GM12878 (cell line): ENCODE measurements around the gene WHRN. TPM values are rescaled to one million over a fixed set of nuclear protein-coding genes. Genes with fewer than 3 reads are reported as not detected.

Experiments used
- BRCA1 ChIP-seq: IDR thresholded peaks from 2 replicates; pipeline ENCODE4 v1.6.1; 2011; ENCODE audit warnings: low read depth, low read length, improper control_type of control experiment
- CBX5 ChIP-seq: sonication (generic); IDR thresholded peaks from 2 replicates; pipeline ENCODE4 v1.6.1; 2016; ENCODE audit warnings: low read depth, moderate library complexity, mild to moderate bottlenecking, inconsistent platforms
- CHD1 ChIP-seq: IDR thresholded peaks from 2 replicates; pipeline ENCODE4 v1.6.1; 2012; ENCODE audit warnings: low read depth, low read length, improper control_type of control experiment
- FOS ChIP-seq: IDR thresholded peaks from 3 replicates; pipeline ENCODE4 v1.6.1; 2011; ENCODE audit warnings: borderline replicate concordance; ENCODE audit not compliant: insufficient read length; ENCODE audit errors: extremely low read depth
- JUND ChIP-seq: IDR thresholded peaks from 2 replicates; pipeline ENCODE4 v1.6.1; 2012; ENCODE audit warnings: low read depth, mild to moderate bottlenecking, low read length, improper control_type of control experiment, moderate library complexity
- MAX ChIP-seq: IDR thresholded peaks from 2 replicates; pipeline ENCODE4 v1.6.1; 2012; ENCODE audit warnings: low read depth, low read length, improper control_type of control experiment
- MEF2A ChIP-seq: IDR thresholded peaks from 2 replicates; pipeline ENCODE4 v1.6.1; 2011; ENCODE audit warnings: low read depth, mild to moderate bottlenecking, low read length, moderate library complexity; ENCODE audit not compliant: insufficient read depth
- NR2C1 ChIP-seq: fragments of 450-650 bp; IDR thresholded peaks from 2 replicates; pipeline ENCODE4 v1.6.1; 2017; ENCODE audit warnings: antibody characterized with exemption, mild to moderate bottlenecking, moderate library complexity
- POLR2A ChIP-seq: IDR thresholded peaks from 2 replicates; pipeline ENCODE4 v1.6.1; 2011; ENCODE audit warnings: low read depth, mild to moderate bottlenecking, low read length
- RAD21 ChIP-seq: IDR thresholded peaks from 2 replicates; pipeline ENCODE4 v1.6.1; 2011; ENCODE audit warnings: mild to moderate bottlenecking, low read depth, low read length, moderate library complexity; ENCODE audit not compliant: insufficient read depth
- RELA ChIP-seq: fragments of 450-650 bp; IDR thresholded peaks from 2 replicates; pipeline ENCODE4 v1.8.0; 2014; ENCODE audit warnings: borderline replicate concordance; ENCODE audit not compliant: partially characterized antibody
- RELB ChIP-seq: fragments of 450-650 bp; IDR thresholded peaks from 2 replicates; pipeline ENCODE4 v1.6.1; 2017; ENCODE audit warnings: low read depth, mild to moderate bottlenecking, moderate library complexity
- TARDBP ChIP-seq: IDR thresholded peaks from 2 replicates; pipeline ENCODE4 v1.6.1; 2016; ENCODE audit warnings: borderline replicate concordance
- TCF3 ChIP-seq: IDR thresholded peaks from 2 replicates; pipeline ENCODE4 v1.6.1; 2012; ENCODE audit warnings: low read depth, mild to moderate bottlenecking, low read length, borderline replicate concordance; ENCODE audit not compliant: insufficient read depth
- TCF7 ChIP-seq: IDR thresholded peaks from 2 replicates; pipeline ENCODE4 v1.6.1; 2014; ENCODE audit warnings: antibody characterized with exemption, borderline replicate concordance
- YBX1 ChIP-seq: fragments of 450-650 bp; IDR thresholded peaks from 2 replicates; pipeline ENCODE4 v1.6.1; 2016; ENCODE audit warnings: antibody characterized with exemption
- ZNF384 ChIP-seq: IDR thresholded peaks from 2 replicates; pipeline ENCODE4 v1.6.1; 2012; ENCODE audit warnings: low read depth, mild to moderate bottlenecking, low read length, improper control_type of control experiment, borderline replicate concordance
- polyA plus RNA-seq, 11 experiments: library from polyadenylated mRNA; depleted of rRNA in 4 of 11; unstranded in 6 of 11; stranded (reverse) in 5 of 11; fragments of >200 nt; fragmentation: Nextera tagmentation in 4 of 11; fragmentation: Illumina TruSeq in 1 of 11; extraction: Ambion mirVana in 4 of 11; extraction: Trizol in 1 of 11; gene quantifications; 1 replicate in 1 of 11; 2 replicates in 10 of 11; pipeline versions ENCODE4 v1.2.1 to v1.2.3, GENCODE V29; 2011 to 2016; ENCODE audit warnings: inconsistent platforms in 2 of 11, missing spikeins in 2 of 11, low read depth in 1 of 11
- total RNA-seq, 4 experiments: library from RNA; depleted of rRNA in 3 of 4; stranded (reverse); fragments of >200 nt in 3 of 4; fragmentation: Illumina TruSeq in 1 of 4; extraction: Trizol in 1 of 4; gene quantifications; 2 replicates each; pipeline versions ENCODE4 v1.2.1 to v1.2.3, GENCODE V29; 2013 to 2021
- TF ChIP-seq, protein P1 (sequence below): fragments of 450-650 bp; IDR thresholded peaks from 2 replicates; pipeline ENCODE4 v1.6.1; 2018; ENCODE audit warnings: borderline replicate concordance, mild to moderate bottlenecking; ENCODE audit not compliant: partially characterized antibody
- TF ChIP-seq, protein P2 (sequence below): IDR thresholded peaks from 2 replicates; pipeline ENCODE4 v1.6.1; 2011; ENCODE audit warnings: borderline replicate concordance, low read depth, mild to moderate bottlenecking, moderate library complexity, mixed read lengths, low read length; ENCODE audit not compliant: insufficient read depth; ENCODE audit errors: extremely low read length
- TF ChIP-seq, protein P3 (sequence below): IDR thresholded peaks from 2 replicates; pipeline ENCODE4 v1.6.1; 2012; ENCODE audit warnings: low read depth, low read length, improper control_type of control experiment
- TF ChIP-seq, protein P4 (sequence below): IDR thresholded peaks from 2 replicates; pipeline ENCODE4 v1.6.1; 2012; ENCODE audit warnings: mild to moderate bottlenecking, low read depth, low read length

Gene WHRN
- total and polyA plus RNA-seq, 10 of the 15 experiments (the other 5 are each of a cell fraction or from before 2014, with no cell fraction given) = 0.04 to 18.2 (median 0.68) TPM; not detected in 1

DNA sequence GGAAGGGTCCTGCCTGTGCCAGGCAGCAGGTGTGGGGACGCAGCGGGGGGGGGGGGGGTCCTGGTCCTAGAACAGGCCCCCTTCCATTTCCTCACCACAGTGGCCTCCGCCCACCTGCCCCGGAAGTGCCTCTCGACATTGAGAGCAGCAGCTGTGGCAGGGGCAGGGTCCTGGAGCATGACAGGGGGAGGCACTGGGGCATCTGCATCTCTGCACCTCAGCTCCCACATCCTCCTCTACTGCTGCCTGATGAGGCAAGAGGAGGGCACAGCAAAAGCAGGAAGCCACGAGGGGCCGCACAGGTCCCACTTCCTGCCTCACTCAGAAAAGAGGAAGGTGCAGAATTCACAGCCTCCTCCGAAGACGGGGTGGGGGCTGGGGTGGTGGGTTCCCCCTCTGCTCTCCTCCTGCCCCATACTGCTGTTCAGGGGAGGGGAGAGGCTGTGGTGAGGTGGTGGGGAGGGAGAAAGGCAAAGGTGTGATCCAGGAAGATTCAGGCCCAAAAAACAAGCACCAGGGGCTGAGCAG, 132.3 kb downstream of the WHRN start (continued):
- no peak for TF ChIP-seq ZNF384
- TF ChIP-seq CHD1 = no peak
- TF ChIP-seq RAD21 = peak; percentile 25; the same call in 1 of the 2 replicates
- TF ChIP-seq TCF7 = no peak
- TF ChIP-seq BRCA1 = no peak
- TF ChIP-seq POLR2A = peak; percentile 83
- no peak for TF ChIP-seq JUND
- TF ChIP-seq MAX = peak; percentile 81; the same call in 1 of the 2 replicates
- TF ChIP-seq YBX1 = no peak
- peak; percentile 73; the same call in 1 of the 2 replicates for TF ChIP-seq MEF2A
- no peak for TF ChIP-seq CBX5
- TF ChIP-seq RELA = peak; percentile 36
- TF ChIP-seq TARDBP = no peak
- peak; percentile 97 for TF ChIP-seq TCF3
- peak; percentile 83 for TF ChIP-seq NR2C1
- TF ChIP-seq, protein P1, sequence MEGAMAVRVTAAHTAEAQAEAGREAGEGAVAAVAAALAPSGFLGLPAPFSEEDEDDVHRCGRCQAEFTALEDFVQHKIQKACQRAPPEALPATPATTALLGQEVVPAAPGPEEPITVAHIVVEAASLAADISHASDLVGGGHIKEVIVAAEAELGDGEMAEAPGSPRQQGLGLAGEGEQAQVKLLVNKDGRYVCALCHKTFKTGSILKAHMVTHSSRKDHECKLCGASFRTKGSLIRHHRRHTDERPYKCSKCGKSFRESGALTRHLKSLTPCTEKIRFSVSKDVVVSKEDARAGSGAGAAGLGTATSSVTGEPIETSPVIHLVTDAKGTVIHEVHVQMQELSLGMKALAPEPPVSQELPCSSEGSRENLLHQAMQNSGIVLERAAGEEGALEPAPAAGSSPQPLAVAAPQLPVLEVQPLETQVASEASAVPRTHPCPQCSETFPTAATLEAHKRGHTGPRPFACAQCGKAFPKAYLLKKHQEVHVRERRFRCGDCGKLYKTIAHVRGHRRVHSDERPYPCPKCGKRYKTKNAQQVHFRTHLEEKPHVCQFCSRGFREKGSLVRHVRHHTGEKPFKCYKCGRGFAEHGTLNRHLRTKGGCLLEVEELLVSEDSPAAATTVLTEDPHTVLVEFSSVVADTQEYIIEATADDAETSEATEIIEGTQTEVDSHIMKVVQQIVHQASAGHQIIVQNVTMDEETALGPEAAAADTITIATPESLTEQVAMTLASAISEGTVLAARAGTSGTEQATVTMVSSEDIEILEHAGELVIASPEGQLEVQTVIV = peak; percentile 40
- TF ChIP-seq, protein P2, sequence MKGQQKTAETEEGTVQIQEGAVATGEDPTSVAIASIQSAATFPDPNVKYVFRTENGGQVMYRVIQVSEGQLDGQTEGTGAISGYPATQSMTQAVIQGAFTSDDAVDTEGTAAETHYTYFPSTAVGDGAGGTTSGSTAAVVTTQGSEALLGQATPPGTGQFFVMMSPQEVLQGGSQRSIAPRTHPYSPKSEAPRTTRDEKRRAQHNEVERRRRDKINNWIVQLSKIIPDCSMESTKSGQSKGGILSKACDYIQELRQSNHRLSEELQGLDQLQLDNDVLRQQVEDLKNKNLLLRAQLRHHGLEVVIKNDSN = no peak
- TF ChIP-seq, protein P3, sequence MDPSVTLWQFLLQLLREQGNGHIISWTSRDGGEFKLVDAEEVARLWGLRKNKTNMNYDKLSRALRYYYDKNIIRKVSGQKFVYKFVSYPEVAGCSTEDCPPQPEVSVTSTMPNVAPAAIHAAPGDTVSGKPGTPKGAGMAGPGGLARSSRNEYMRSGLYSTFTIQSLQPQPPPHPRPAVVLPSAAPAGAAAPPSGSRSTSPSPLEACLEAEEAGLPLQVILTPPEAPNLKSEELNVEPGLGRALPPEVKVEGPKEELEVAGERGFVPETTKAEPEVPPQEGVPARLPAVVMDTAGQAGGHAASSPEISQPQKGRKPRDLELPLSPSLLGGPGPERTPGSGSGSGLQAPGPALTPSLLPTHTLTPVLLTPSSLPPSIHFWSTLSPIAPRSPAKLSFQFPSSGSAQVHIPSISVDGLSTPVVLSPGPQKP = 0 out of 2 replicates have a peak, but pooled peaks have one; percentile 72
- no peak for TF ChIP-seq FOS
- TF ChIP-seq, protein P4, sequence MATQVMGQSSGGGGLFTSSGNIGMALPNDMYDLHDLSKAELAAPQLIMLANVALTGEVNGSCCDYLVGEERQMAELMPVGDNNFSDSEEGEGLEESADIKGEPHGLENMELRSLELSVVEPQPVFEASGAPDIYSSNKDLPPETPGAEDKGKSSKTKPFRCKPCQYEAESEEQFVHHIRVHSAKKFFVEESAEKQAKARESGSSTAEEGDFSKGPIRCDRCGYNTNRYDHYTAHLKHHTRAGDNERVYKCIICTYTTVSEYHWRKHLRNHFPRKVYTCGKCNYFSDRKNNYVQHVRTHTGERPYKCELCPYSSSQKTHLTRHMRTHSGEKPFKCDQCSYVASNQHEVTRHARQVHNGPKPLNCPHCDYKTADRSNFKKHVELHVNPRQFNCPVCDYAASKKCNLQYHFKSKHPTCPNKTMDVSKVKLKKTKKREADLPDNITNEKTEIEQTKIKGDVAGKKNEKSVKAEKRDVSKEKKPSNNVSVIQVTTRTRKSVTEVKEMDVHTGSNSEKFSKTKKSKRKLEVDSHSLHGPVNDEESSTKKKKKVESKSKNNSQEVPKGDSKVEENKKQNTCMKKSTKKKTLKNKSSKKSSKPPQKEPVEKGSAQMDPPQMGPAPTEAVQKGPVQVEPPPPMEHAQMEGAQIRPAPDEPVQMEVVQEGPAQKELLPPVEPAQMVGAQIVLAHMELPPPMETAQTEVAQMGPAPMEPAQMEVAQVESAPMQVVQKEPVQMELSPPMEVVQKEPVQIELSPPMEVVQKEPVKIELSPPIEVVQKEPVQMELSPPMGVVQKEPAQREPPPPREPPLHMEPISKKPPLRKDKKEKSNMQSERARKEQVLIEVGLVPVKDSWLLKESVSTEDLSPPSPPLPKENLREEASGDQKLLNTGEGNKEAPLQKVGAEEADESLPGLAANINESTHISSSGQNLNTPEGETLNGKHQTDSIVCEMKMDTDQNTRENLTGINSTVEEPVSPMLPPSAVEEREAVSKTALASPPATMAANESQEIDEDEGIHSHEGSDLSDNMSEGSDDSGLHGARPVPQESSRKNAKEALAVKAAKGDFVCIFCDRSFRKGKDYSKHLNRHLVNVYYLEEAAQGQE = no peak
- TF ChIP-seq RELB = peak; percentile 73
